PC-9 (cell line): ENCODE data around the gene MINPP1.

Experiments used
- CTCF ChIP-seq: fragments of 200-600 bp; sonication (generic); conservative IDR thresholded peaks from 2 replicates; pipeline ENCODE4 v1.6.1; 2017; ENCODE audit warnings: mixed run types, antibody characterized with exemption, mild to moderate bottlenecking, moderate library complexity
- EZH2 ChIP-seq: fragments of 200-600 bp; sonication (generic); IDR thresholded peaks from 2 replicates; pipeline ENCODE4 v1.8.0; 2017; ENCODE audit warnings: antibody characterized with exemption, low read depth

DNA sequence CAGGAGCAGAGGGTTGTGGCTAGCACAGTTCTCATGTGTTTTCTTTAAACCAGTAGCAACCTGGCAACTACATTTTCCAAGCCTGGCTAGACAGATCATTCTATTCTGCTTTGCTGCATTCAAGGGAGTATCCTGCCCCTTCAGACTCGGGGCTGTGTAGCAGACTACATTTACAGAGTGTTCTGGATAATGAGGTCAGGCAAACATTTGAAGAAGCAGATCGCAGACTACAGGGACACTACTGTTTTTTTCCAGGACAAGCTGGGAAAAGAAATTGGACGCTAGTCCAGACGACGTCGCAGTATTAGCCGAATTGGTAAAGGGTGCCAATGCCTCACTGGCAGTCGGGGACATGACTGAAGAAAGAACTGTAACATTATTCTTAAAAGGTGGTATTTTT is 94.0 kb downstream of the MINPP1 start:
- no peak for TF ChIP-seq CTCF
- no peak for TF ChIP-seq EZH2
